Tibial nerve (tissue), 4 donors: ENCODE data around the gene CD14. TPM values are rescaled to one million over a fixed set of nuclear protein-coding genes. Genes with fewer than 3 reads are reported as not detected.
"Not testable (repeated sequence)": the region's sequence is repeated elsewhere in the genome, so short reads cannot be mapped to it uniquely, and the experiment has no call there.

Experiments used
- DNase-seq, 2 donors: peaks; one replicate each; pipeline ENCODE4 v3.0.0-alpha.2; 2019; ENCODE audit warnings: low spot score in 2 of 2
- H3K27ac ChIP-seq, 4 donors: fragments of 200-600 bp; sonication (generic) in 3 of 4; one replicate each; pipeline ENCODE4 v1.5.1; 2017 to 2019; ENCODE audit warnings: mild to moderate bottlenecking in 1 of 4
- H3K27me3 ChIP-seq, 2 donors: fragments of 200-600 bp; sonication (generic) in 1 of 2; one replicate each; pipeline versions ENCODE4 v1.5.1 to v1.6.0; 2017 to 2019
- H3K36me3 ChIP-seq, 3 donors: fragments of 200-600 bp; sonication (generic); one replicate each; pipeline ENCODE4 v1.5.1; 2018 to 2019
- H3K4me1 ChIP-seq, 4 donors: fragments of 200-600 bp; sonication (generic) in 3 of 4; one replicate each; pipeline ENCODE4 v1.5.1; 2017 to 2019
- H3K4me3 ChIP-seq, 4 donors: fragments of 200-600 bp; sonication (generic) in 3 of 4; one replicate each; pipeline ENCODE4 v1.5.1; 2017 to 2019; ENCODE audit warnings: mild to moderate bottlenecking in 1 of 4, moderate library complexity in 1 of 4
- H3K9me3 ChIP-seq, 4 donors: fragments of 200-600 bp; sonication (generic) in 3 of 4; one replicate each; pipeline ENCODE4 v1.5.1; 2017 to 2019
- EP300 ChIP-seq, 2 donors: sonication (generic); formaldehyde crosslinking; IDR thresholded peaks; one replicate each; pipeline ENCODE4 v1.6.1; 2017; ENCODE audit warnings: antibody characterized with exemption in 2 of 2, mild to moderate bottlenecking in 1 of 2
- POLR2A ChIP-seq, 2 donors: fragments of 450-650 bp; IDR thresholded peaks; one replicate each; pipeline ENCODE4 v1.6.1; 2017; ENCODE audit warnings: antibody characterized with exemption in 2 of 2, mild to moderate bottlenecking in 2 of 2, moderate library complexity in 2 of 2
- WGBS, 2 donors: methylation state at CpG; one replicate each; pipeline ENCODE4 v1.1.5; 2018; 5-methylcytosine and 5-hydroxymethylcytosine counted together
- total RNA-seq, 4 donors: library from RNA; depleted of rRNA; stranded (reverse); fragments of >200 nt; gene quantifications; one replicate each; pipeline ENCODE4 v1.1.0, GENCODE V29; 2016
- TF ChIP-seq, protein P1 (sequence below), 5 experiments: fragments of 200-600 bp in 3 of 5; fragments of 450-650 bp in 2 of 5; sonication (generic) in 3 of 5; IDR thresholded peaks; one replicate each; pipeline ENCODE4 v1.5.1; 2016 to 2019; ENCODE audit warnings: antibody characterized with exemption in 5 of 5, mild to moderate bottlenecking in 3 of 5, moderate library complexity in 2 of 5

CD14 gene
- total RNA-seq, 4 donors from 2014 or later, result 54.6 to 81.0 (median 77.0) TPM

DNA sequence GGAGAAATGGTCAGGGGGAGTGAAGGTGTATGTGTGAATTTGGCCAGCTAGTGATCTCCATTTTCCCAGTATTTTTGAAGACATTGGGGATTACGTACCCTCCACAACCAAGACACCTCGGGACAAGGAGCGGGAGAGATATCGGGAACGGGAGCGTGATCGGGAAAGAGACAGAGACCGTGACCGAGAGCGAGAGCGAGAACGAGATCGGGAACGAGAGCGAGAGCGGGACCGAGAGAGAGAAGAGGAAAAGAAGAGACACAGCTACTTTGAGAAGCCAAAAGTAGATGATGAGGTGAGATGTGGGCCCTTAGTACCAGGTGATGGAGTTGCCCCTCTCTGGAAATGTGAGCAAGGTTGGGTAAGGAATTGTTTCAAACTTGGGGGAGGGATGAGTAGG is 25.9 kb upstream of the CD14 start:
- H3K27ac ChIP-seq, result no peak overlapping the region
- 94 to 96% methylated on average over 17 of the region's 17 CpGs for WGBS, 2 donors
- H3K36me3 ChIP-seq, result peaks cover 4 to 94% (median 68%) of the 10 kb centered on the region in 3 donors
- no peak overlapping the region for H3K4me3 ChIP-seq
- no peak for DNase-seq
- peaks cover 0 to 4% (median under 1%) of the 10 kb centered on the region in 4 donors for H3K4me1 ChIP-seq
- H3K27me3 ChIP-seq, result no peaks in the 10 kb centered on the region
- no peak for TF ChIP-seq EP300 (IDR thresholded peaks at IDR 0.05)
- TF ChIP-seq, protein P1, sequence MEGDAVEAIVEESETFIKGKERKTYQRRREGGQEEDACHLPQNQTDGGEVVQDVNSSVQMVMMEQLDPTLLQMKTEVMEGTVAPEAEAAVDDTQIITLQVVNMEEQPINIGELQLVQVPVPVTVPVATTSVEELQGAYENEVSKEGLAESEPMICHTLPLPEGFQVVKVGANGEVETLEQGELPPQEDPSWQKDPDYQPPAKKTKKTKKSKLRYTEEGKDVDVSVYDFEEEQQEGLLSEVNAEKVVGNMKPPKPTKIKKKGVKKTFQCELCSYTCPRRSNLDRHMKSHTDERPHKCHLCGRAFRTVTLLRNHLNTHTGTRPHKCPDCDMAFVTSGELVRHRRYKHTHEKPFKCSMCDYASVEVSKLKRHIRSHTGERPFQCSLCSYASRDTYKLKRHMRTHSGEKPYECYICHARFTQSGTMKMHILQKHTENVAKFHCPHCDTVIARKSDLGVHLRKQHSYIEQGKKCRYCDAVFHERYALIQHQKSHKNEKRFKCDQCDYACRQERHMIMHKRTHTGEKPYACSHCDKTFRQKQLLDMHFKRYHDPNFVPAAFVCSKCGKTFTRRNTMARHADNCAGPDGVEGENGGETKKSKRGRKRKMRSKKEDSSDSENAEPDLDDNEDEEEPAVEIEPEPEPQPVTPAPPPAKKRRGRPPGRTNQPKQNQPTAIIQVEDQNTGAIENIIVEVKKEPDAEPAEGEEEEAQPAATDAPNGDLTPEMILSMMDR (IDR thresholded peaks at IDR 0.05), result no peak
- no peak for TF ChIP-seq POLR2A (IDR thresholded peaks at IDR 0.05)
- H3K9me3 ChIP-seq, result no peaks in the 10 kb centered on the region

DNA sequence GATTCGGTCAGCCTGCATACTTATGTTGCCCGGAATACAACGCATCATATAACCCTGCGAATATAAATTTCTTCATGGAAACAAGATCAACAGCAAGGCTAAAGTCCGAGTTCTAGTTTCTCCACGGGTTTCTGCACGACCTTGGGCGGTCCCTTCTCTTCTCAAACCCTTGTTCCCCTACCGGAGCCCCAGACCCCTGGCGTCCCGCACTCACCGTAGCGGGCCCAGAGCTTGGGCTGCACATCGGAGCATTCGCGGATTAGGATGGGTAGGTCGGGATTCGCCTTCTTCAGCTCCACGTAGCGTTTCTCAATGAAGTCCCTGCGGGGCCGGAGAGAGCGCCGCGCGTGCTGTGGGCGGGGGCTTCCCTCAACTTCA is 14.1 kb upstream of the CD14 start:
- H3K4me1 ChIP-seq, result peaks cover 0 to 67% (median 25%) of the 10 kb centered on the region in 4 donors
- no peak for TF ChIP-seq EP300 (IDR thresholded peaks at IDR 0.05)
- TF ChIP-seq, protein P1 (IDR thresholded peaks at IDR 0.05), result no peak
- no peak for TF ChIP-seq POLR2A (IDR thresholded peaks at IDR 0.05)
- 0% methylated on average over 27 of the region's 27 CpGs for WGBS, 2 donors
- peak overlapping the region; percentile 57 to 96 (median 93) for H3K4me3 ChIP-seq
- H3K27ac ChIP-seq, result peak overlapping the region; percentile 72 to 92 (median 86)
- no peak for DNase-seq
- H3K9me3 ChIP-seq, result no peaks in the 10 kb centered on the region
- no peaks in the 10 kb centered on the region for H3K27me3 ChIP-seq
- peaks cover 0 to 69% (median 8%) of the 10 kb centered on the region in 3 donors for H3K36me3 ChIP-seq

DNA sequence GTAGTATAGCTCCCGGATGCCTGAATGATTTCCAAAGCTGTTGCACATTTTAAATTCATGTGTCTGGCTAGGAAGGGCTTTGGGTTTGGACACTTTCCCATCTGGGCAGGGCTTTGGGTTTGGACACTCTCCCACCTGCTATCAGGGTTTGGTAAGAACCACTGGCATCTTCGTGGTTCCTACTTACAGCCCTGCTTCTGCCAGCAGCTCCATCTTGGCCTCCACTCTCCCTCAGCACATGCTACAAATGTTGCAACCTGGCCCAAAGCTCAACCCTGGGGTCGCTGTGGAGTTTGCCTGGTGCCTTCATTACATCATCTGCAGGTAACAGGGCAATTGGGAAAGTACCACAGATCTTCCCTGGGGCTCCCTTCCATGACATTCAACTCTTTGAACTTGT is 9.7 kb upstream of the CD14 start:
- no peak overlapping the region for H3K27ac ChIP-seq
- 71 to 85% methylated on average over 3 of the region's 3 CpGs for WGBS, 2 donors
- no peak for TF ChIP-seq POLR2A (IDR thresholded peaks at IDR 0.05)
- peak in 1 of 2 donors; percentile 28 for TF ChIP-seq EP300 (IDR thresholded peaks at IDR 0.05)

DNA sequence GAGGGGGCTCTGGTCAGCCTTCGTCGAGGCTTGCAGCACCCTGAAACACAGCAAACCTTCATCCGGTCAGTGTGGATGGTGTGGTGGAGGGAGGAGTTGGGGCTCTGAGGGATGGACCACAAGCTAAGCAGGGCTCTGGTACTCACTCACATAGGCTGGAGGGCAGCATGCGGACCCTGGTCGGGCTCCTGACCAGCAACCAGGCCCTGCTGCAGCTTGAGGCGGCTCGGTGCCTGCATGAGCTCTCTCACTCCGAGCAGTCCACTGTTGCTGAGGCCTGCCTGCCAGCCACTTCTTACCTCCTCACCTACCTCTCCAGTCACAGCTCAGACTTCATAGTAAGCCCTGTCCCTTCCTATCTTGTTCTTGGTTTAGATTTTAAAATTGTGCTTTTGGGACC is 8.7 kb upstream of the CD14 start:
- Histone ChIP-seq H3K4me1 (peaks cover 0 to 66% (median 19%) of the 10 kb centered on the region in 4 donors), H3K36me3 (peaks cover 0 to 48% (median 0%) of the 10 kb centered on the region in 3 donors), H3K27ac (no peak overlapping the region), H3K4me3 (no peak overlapping the region), H3K9me3 (no peaks in the 10 kb centered on the region), H3K27me3 (no peaks in the 10 kb centered on the region)
- TF ChIP-seq, protein P1 (IDR thresholded peaks at IDR 0.05), result no peak
- TF ChIP-seq EP300 (IDR thresholded peaks at IDR 0.05), result no peak
- no peak for DNase-seq
- WGBS, 2 donors, result 83 to 85% methylated on average over 8 of the region's 8 CpGs

More for the DNA sequence above, 9.7 kb upstream of the CD14 start:
- H3K36me3 ChIP-seq, result peaks cover 0 to 48% (median 0%) of the 10 kb centered on the region in 3 donors
- peak in 1 of 2 donors; percentile 21 for DNase-seq
- no peaks in the 10 kb centered on the region for H3K9me3 ChIP-seq
- H3K4me3 ChIP-seq, result no peak overlapping the region
- H3K4me1 ChIP-seq, result peaks cover 0 to 70% (median 22%) of the 10 kb centered on the region in 4 donors
- H3K27me3 ChIP-seq, result no peaks in the 10 kb centered on the region

DNA sequence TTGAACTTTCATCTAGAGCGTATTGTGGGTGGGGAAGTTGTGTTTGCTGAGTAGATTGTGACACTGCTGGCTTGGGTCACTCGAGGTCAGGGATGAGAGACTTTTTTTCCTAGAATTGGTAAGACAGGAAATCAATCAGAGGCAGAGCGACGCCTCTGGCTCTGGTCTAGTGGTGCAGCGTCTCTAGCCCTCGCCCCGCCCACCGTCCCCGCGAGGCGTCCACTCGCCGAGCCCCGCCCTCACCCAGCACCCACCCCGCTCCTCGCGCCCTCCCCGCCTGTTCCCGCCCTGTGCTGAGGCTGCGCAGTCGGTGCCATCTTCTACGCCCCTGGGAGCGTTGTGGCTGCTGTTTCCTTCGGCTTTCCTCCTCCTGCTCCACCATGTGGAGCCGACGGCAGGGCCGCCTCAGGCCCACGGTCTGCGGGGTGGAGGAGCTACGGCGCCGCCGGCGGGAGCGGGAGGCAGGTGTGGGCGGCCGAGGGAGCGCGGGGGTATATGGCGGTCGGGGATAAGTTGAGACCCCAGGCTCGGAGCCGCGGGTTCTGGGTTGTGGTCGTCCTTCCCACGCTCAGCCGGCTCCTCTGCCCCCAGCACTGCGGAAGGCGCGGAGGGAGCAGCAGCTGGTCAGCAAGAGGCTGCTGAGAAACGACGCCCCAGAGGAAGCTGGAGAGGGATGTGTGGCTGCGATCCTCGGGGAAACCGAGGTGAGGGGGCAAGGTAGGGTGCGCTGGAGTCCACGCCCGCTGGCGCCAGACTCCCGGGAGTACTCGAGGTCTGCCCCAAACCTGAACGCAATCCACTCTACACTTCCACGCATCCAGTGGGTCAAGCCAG is 6.4 kb upstream of the CD14 start, which contains the start of gene TMCO6:
TSS of gene TMCO6 (plus strand) at position 304 of the 834 bp plus-strand sequence. CDS start at position 381, 77 bp downstream.
- peaks cover 0 to 31% (median 0%) of the 10 kb centered on the region in 3 donors for H3K36me3 ChIP-seq
- 1% methylated on average over 38 to 60 of the region's 63 CpGs for WGBS, 2 donors

DNA sequence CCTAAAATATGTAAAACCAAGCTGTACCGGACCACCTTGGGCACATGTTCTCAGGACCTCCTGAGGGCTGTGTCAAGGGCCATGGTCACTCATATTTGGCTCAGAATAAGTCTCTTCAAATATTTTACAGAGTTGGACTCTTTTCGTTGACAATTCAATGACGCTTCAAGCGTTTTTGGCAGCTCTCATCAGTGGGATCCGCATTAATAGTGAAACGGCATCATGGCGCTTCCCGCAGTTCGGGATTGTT is 5.8 kb upstream of the CD14 start:
- H3K27ac ChIP-seq, result peak overlapping the region; percentile 84 to 97 (median 92)
- 14 to 27% methylated on average over 9 of the region's 9 CpGs for WGBS, 2 donors
- peaks cover 0 to 26% (median 0%) of the 10 kb centered on the region in 3 donors for H3K36me3 ChIP-seq
- DNase-seq, H3K9me3 ChIP-seq, H3K27me3 ChIP-seq: not testable (repeated sequence)
- H3K4me1 ChIP-seq, result peaks cover 0 to 48% (median 11%) of the 10 kb centered on the region in 4 donors
- peak overlapping the region; percentile 68 to 91 (median 86) for H3K4me3 ChIP-seq

More for the DNA sequence above, 6.4 kb upstream of the CD14 start, which contains the start of gene TMCO6:
- H3K27ac ChIP-seq, result peak within 1 kb of the TSS; percentile 84 to 97 (median 92)
- peak within 1 kb of the TSS; percentile 68 to 91 (median 86) for H3K4me3 ChIP-seq
- TF ChIP-seq EP300 (IDR thresholded peaks at IDR 0.05), result peak; percentile 77 to 89
- TF ChIP-seq, protein P1 (IDR thresholded peaks at IDR 0.05), result peak; percentile 61 to 90 (median 76)
- peak in 1 of 2 donors; percentile 60 for TF ChIP-seq POLR2A (IDR thresholded peaks at IDR 0.05)
- no peaks in the 10 kb centered on the region for H3K9me3 ChIP-seq
- peaks cover 0 to 48% (median 11%) of the 10 kb centered on the region in 4 donors for H3K4me1 ChIP-seq
- no peaks in the 10 kb centered on the region for H3K27me3 ChIP-seq
- DNase-seq, result peak; percentile 97
